K562 (cell line): ENCODE measurements around the gene CD226. TPM values are rescaled to one million over a fixed set of nuclear protein-coding genes. Genes with fewer than 3 reads are reported as not detected.

Experiments
- ARID1B ChIP-seq: fragments of 450-650 bp; IDR thresholded peaks from 2 replicates; pipeline ENCODE4 v1.6.1; 2016; ENCODE audit warnings: antibody characterized with exemption, mild to moderate bottlenecking, inconsistent platforms
- CBFA2T3 ChIP-seq: fragments of 450-650 bp; IDR thresholded peaks from 2 replicates; pipeline ENCODE4 v1.6.1; 2017
- EP300 ChIP-seq: IDR thresholded peaks from 2 replicates; pipeline ENCODE4 v1.6.1; 2012; ENCODE audit warnings: low read length, improper control_type of control experiment
- SMARCB1 ChIP-seq: IDR thresholded peaks from 2 replicates; pipeline ENCODE4 v1.6.1; 2011; ENCODE audit warnings: improper control_type of control experiment, low read depth; ENCODE audit not compliant: insufficient read length
- SMARCE1 ChIP-seq: fragments of 450-650 bp; IDR thresholded peaks from 2 replicates; pipeline ENCODE4 v1.7.1; 2016; ENCODE audit warnings: mild to moderate bottlenecking
- TEAD4 ChIP-seq, 2 experiments: sonication (generic) in 1 of 2; formaldehyde crosslinking in 1 of 2; IDR thresholded peaks; 2 replicates each; pipeline versions ENCODE4 v1.6.1 to v1.8.0; 2012 to 2022; ENCODE audit warnings: borderline replicate concordance in 1 of 2, inconsistent platforms in 1 of 2, low read length in 1 of 2, mild to moderate bottlenecking in 1 of 2, missing genetic modification reagents in 1 of 2
- polyA plus RNA-seq, 8 experiments: library from polyadenylated mRNA; depleted of rRNA in 4 of 8; stranded (reverse) in 5 of 8; unstranded in 3 of 8; fragments of >200 nt; fragmentation: Nextera tagmentation in 2 of 8; fragmentation: Illumina TruSeq in 1 of 8; extraction: Ambion mirVana in 2 of 8; extraction: Trizol in 1 of 8; gene quantifications; 2 replicates each; pipeline versions ENCODE4 v1.2.1 to v1.2.3, GENCODE V29; 2011 to 2014; ENCODE audit warnings: inconsistent platforms in 1 of 8, missing spikeins in 1 of 8
- total RNA-seq, 7 experiments: library from RNA; depleted of rRNA in 6 of 7; stranded (reverse); fragments of >200 nt in 6 of 7; fragmentation: Illumina TruSeq in 2 of 7; extraction: Trizol in 2 of 7; gene quantifications; 2 replicates each; pipeline versions ENCODE4 v1.2.1 to v1.2.3, GENCODE V29; 2011 to 2021; ENCODE audit warnings: low replicate concordance in 1 of 7
- TF ChIP-seq, protein P1 (sequence below): fragments of 150-350 bp; IDR thresholded peaks from 2 replicates; pipeline ENCODE4 v1.6.1; 2014; ENCODE audit warnings: low read depth, mild to moderate bottlenecking, low read length, borderline replicate concordance

CD226 gene
- total and polyA plus RNA-seq, 9 of the 15 experiments (the other 6 are each of a cell fraction or from before 2014, with no cell fraction given), result 0.32 to 1.7 (median 0.80) TPM

DNA sequence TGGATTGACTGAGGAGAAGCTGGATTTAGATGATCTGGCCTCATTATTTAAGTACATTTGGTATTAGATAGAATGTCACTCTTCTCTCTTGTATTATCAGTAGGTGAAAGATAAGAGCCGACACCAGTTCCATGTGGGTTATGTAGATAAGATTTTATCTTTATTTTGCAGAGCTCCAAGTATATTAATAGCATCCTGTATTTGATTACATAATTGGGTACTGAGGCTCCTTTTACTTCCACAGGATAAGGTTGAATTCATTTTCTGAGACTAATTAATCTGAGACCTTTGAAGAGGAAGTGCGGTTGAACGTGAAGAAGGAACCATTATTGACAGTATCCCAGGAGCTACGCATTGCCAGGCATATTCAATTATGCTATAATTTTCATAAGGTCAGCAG lies 32.8 kb upstream of the CD226 start (continued):
- TF ChIP-seq, protein P1, sequence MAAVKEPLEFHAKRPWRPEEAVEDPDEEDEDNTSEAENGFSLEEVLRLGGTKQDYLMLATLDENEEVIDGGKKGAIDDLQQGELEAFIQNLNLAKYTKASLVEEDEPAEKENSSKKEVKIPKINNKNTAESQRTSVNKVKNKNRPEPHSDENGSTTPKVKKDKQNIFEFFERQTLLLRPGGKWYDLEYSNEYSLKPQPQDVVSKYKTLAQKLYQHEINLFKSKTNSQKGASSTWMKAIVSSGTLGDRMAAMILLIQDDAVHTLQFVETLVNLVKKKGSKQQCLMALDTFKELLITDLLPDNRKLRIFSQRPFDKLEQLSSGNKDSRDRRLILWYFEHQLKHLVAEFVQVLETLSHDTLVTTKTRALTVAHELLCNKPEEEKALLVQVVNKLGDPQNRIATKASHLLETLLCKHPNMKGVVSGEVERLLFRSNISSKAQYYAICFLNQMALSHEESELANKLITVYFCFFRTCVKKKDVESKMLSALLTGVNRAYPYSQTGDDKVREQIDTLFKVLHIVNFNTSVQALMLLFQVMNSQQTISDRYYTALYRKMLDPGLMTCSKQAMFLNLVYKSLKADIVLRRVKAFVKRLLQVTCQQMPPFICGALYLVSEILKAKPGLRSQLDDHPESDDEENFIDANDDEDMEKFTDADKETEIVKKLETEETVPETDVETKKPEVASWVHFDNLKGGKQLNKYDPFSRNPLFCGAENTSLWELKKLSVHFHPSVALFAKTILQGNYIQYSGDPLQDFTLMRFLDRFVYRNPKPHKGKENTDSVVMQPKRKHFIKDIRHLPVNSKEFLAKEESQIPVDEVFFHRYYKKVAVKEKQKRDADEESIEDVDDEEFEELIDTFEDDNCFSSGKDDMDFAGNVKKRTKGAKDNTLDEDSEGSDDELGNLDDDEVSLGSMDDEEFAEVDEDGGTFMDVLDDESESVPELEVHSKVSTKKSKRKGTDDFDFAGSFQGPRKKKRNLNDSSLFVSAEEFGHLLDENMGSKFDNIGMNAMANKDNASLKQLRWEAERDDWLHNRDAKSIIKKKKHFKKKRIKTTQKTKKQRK, result no peak
- peak; percentile 68; the same call in 1 of the 2 replicates for TF ChIP-seq TEAD4 (IDR thresholded peaks at IDR 0.05; ENCODE audit: low read length)
- TF ChIP-seq TEAD4 (CRISPR knock-in tag; IDR thresholded peaks at IDR 0.05; ENCODE audit: borderline replicate concordance), result no peak
- peak; percentile 59 for TF ChIP-seq ARID1B
- peak; percentile 60; the same call in 1 of the 2 replicates for TF ChIP-seq EP300
- no peak for TF ChIP-seq SMARCB1
- TF ChIP-seq CBFA2T3, result peak; percentile 43; the same call in 1 of the 2 replicates
- peak; percentile 52; the same call in 1 of the 2 replicates for TF ChIP-seq SMARCE1
